KMS-11 (cell line): ENCODE data around the gene ITGAV.
A peak's percentile ranks its signal among the peaks of the same experiment; 100 is the strongest.

Source experiments
- H2AFZ ChIP-seq: fragments of 200-600 bp; sonication (generic); 2 replicates; pipeline ENCODE4 v1.6.1; 2016; ENCODE audit warnings: antibody characterized with exemption, mixed run types, low read depth
- H3K27ac ChIP-seq: fragments of 200-600 bp; sonication (generic); 2 replicates; pipeline ENCODE4 v1.6.1; 2016; ENCODE audit warnings: mild to moderate bottlenecking, mixed run types
- H3K27me3 ChIP-seq: fragments of 200-600 bp; sonication (generic); 2 replicates; pipeline ENCODE4 v1.6.1; 2017; ENCODE audit warnings: mild to moderate bottlenecking, low read depth, mixed run types, moderate library complexity; ENCODE audit not compliant: insufficient read depth
- H3K36me3 ChIP-seq: fragments of 200-600 bp; sonication (generic); 2 replicates; pipeline ENCODE4 v1.6.1; 2017; ENCODE audit warnings: mild to moderate bottlenecking, mixed run types; ENCODE audit not compliant: insufficient read depth
- H3K4me1 ChIP-seq: fragments of 200-600 bp; sonication (generic); 2 replicates; pipeline ENCODE4 v1.6.1; 2016; ENCODE audit warnings: mild to moderate bottlenecking, low read depth, mixed run types; ENCODE audit not compliant: poor library complexity, severe bottlenecking
- H3K4me2 ChIP-seq: fragments of 200-600 bp; sonication (generic); 2 replicates; pipeline ENCODE4 v1.7.0; 2016; ENCODE audit warnings: mild to moderate bottlenecking, mixed run types
- H3K4me3 ChIP-seq: fragments of 200-600 bp; sonication (generic); IDR thresholded peaks from 2 replicates; pipeline ENCODE4 v1.6.1; 2017; ENCODE audit warnings: low read depth, low read length, mixed read lengths; ENCODE audit not compliant: insufficient read depth
- H3K79me2 ChIP-seq: fragments of 200-600 bp; sonication (generic); 2 replicates; pipeline ENCODE4 v1.6.1; 2016; ENCODE audit warnings: low read depth, mixed run types; ENCODE audit not compliant: insufficient read depth
- H3K9ac ChIP-seq: fragments of 200-600 bp; sonication (generic); 2 replicates; pipeline ENCODE4 v1.6.1; 2016; ENCODE audit warnings: mild to moderate bottlenecking, mixed run types
- H4K20me1 ChIP-seq: fragments of 200-600 bp; sonication (generic); 2 replicates; pipeline ENCODE4 v1.6.1; 2016; ENCODE audit warnings: mild to moderate bottlenecking, mixed run types; ENCODE audit not compliant: insufficient read depth
- CTCF ChIP-seq: fragments of 200-600 bp; sonication (generic); conservative IDR thresholded peaks from 2 replicates; pipeline ENCODE4 v1.6.1; 2017; ENCODE audit warnings: low read depth, mild to moderate bottlenecking, antibody characterized with exemption, low read length, moderate library complexity, mixed read lengths

Gene ITGAV

GRCh38 chr2:186637497-186637800, 47.6 kb downstream of the ITGAV start:
- no peaks in the 10 kb centered on the region for H3K36me3 ChIP-seq
- no peak for TF ChIP-seq CTCF

GRCh38 chr2:186639939-186640338, 50.1 kb downstream of the ITGAV start:
- no peaks in the 10 kb centered on the region for H4K20me1 ChIP-seq
- H3K36me3 ChIP-seq, result no peaks in the 10 kb centered on the region
- no peaks in the 10 kb centered on the region for H3K27me3 ChIP-seq
- no peaks in the 10 kb centered on the region for H3K79me2 ChIP-seq
- no peak overlapping the region for H2AFZ ChIP-seq
- H3K27ac ChIP-seq, result no peak overlapping the region
- no peak for TF ChIP-seq CTCF
- no peak overlapping the region for H3K4me3 ChIP-seq
- no peak overlapping the region for H3K9ac ChIP-seq
- peaks cover 30% of the 10 kb centered on the region for H3K4me1 ChIP-seq
- no peak overlapping the region for H3K4me2 ChIP-seq

More at GRCh38 chr2:186637497-186637800, 47.6 kb downstream of the ITGAV start:
- no peaks in the 10 kb centered on the region for H3K27me3 ChIP-seq
- peaks cover 30% of the 10 kb centered on the region for H3K4me1 ChIP-seq
- H3K27ac ChIP-seq, result no peak overlapping the region
- no peak overlapping the region for H2AFZ ChIP-seq
- H3K9ac ChIP-seq, result no peak overlapping the region
- no peak overlapping the region for H3K4me2 ChIP-seq
- H4K20me1 ChIP-seq, result no peaks in the 10 kb centered on the region
- no peak overlapping the region for H3K4me3 ChIP-seq
- no peaks in the 10 kb centered on the region for H3K79me2 ChIP-seq

GRCh38 chr2:186641132-186641806, 51.4 kb downstream of the ITGAV start:
- Histone ChIP-seq H3K36me3 (no peaks in the 10 kb centered on the region), H3K27ac (no peak overlapping the region), H3K4me2 (no peak overlapping the region), H2AFZ (no peak overlapping the region), H4K20me1 (no peaks in the 10 kb centered on the region), H3K79me2 (no peaks in the 10 kb centered on the region), H3K9ac (no peak overlapping the region), H3K4me1 (peaks cover 30% of the 10 kb centered on the region), H3K4me3 (no peak overlapping the region), H3K27me3 (no peaks in the 10 kb centered on the region)
- no peak for TF ChIP-seq CTCF

GRCh38 chr2:186641807-186642321, 52.0 kb downstream of the ITGAV start:
- H4K20me1 ChIP-seq, result no peaks in the 10 kb centered on the region
- no peak overlapping the region for H3K4me3 ChIP-seq
- H3K4me2 ChIP-seq, result no peak overlapping the region
- no peaks in the 10 kb centered on the region for H3K36me3 ChIP-seq
- H3K27me3 ChIP-seq, result no peaks in the 10 kb centered on the region; the same call in 1 of the 2 replicates
- no peak overlapping the region for H3K27ac ChIP-seq
- no peak overlapping the region for H2AFZ ChIP-seq
- no peak overlapping the region for H3K9ac ChIP-seq
- peak; percentile 82 for TF ChIP-seq CTCF
- H3K79me2 ChIP-seq, result no peaks in the 10 kb centered on the region
- peaks cover 30% of the 10 kb centered on the region for H3K4me1 ChIP-seq
